HG02970 (cell line): ENCODE results near the gene AKAIN1.

ENCODE experiments used
- ATAC-seq: cut with Tn5 transposase; IDR thresholded peaks from one replicate; pipeline ENCODE4 v1.9.1; 2021; ENCODE audit warnings: mild to moderate bottlenecking, moderate library complexity, moderate number of reproducible peaks; ENCODE audit not compliant: unreplicated experiment, low FRiP score

The AKAIN1 gene

GRCh38 chr18:5164903-5165302 lies 32.2 kb downstream of the AKAIN1 start:
- ATAC-seq = no peak

GRCh38 chr18:5162111-5162510 lies 34.9 kb downstream of the AKAIN1 start:
- ATAC-seq = no peak

- no peak for ATAC-seq
Observed at GRCh38 chr18:5159080-5159479, 38.0 kb downstream of the AKAIN1 start.

- ATAC-seq = no peak
Observed at GRCh38 chr18:5158587-5158986, 38.5 kb downstream of the AKAIN1 start.

- ATAC-seq = no peak
Observed at GRCh38 chr18:5158172-5158571, 38.9 kb downstream of the AKAIN1 start.

GRCh38 chr18:5155907-5156287 lies 41.2 kb downstream of the AKAIN1 start:
- ATAC-seq = no peak

- ATAC-seq = no peak
Observed at GRCh38 chr18:5155218-5155906, 41.7 kb downstream of the AKAIN1 start.

GRCh38 chr18:5152343-5153020 lies 44.6 kb downstream of the AKAIN1 start:
- no peak for ATAC-seq

GRCh38 chr18:5150894-5151293 lies 46.2 kb downstream of the AKAIN1 start:
- no peak for ATAC-seq

- no peak for ATAC-seq
Observed at GRCh38 chr18:5146093-5146492, 51.0 kb downstream of the AKAIN1 start.

GRCh38 chr18:5145168-5145825 lies 51.8 kb downstream of the AKAIN1 start:
- no peak for ATAC-seq

GRCh38 chr18:5144629-5145028 lies 52.4 kb downstream of the AKAIN1 start:
- ATAC-seq = no peak

- no peak for ATAC-seq
Observed at GRCh38 chr18:5142859-5143258, 54.2 kb downstream of the AKAIN1 start.

- no peak for ATAC-seq
Observed at GRCh38 chr18:5142131-5142530, 54.9 kb downstream of the AKAIN1 start.

GRCh38 chr18:5137261-5137660 lies 59.8 kb downstream of the AKAIN1 start:
- ATAC-seq = no peak

- no peak for ATAC-seq
Observed at GRCh38 chr18:5132987-5133386, 64.1 kb downstream of the AKAIN1 start.

- no peak for ATAC-seq
Observed at GRCh38 chr18:5122272-5122671, 74.8 kb downstream of the AKAIN1 start.

- ATAC-seq = no peak
Observed at GRCh38 chr18:5110266-5110665, 86.8 kb downstream of the AKAIN1 start.

- no peak for ATAC-seq
Observed at GRCh38 chr18:5107988-5108387, 89.1 kb downstream of the AKAIN1 start.

- ATAC-seq = no peak
Observed at GRCh38 chr18:5106730-5107129, 90.3 kb downstream of the AKAIN1 start.

- ATAC-seq = no peak
Observed at GRCh38 chr18:5104246-5104645, 92.8 kb downstream of the AKAIN1 start.

- no peak for ATAC-seq
Observed at GRCh38 chr18:5103693-5104092, 93.4 kb downstream of the AKAIN1 start.
